HFFc6 (cell line): ENCODE measurements around the gene HIBADH. TPM values are rescaled to one million over a fixed set of nuclear protein-coding genes. Genes with fewer than 3 reads are reported as not detected.
"Not testable (repeated sequence)": the region's sequence is repeated elsewhere in the genome, so short reads cannot be mapped to it uniquely, and the experiment has no call there.

Source experiments
- DNase-seq: peaks from one replicate; pipeline ENCODE4 v3.0.0-alpha.2; 2018
- H3K27ac Mint-ChIP-seq: 2 replicates; pipeline ENCODE4 v1.8.0; 2020; ENCODE audit warnings: mild to moderate bottlenecking, mixed read lengths
- H3K27me3 Mint-ChIP-seq: 2 replicates; pipeline ENCODE4 v1.8.0; 2021; ENCODE audit warnings: mild to moderate bottlenecking, moderate library complexity, mixed read lengths; ENCODE audit not compliant: insufficient read depth
- H3K36me3 Mint-ChIP-seq: 2 replicates; pipeline ENCODE4 v1.8.0; 2021; ENCODE audit warnings: low read depth, mixed read lengths
- H3K4me1 Mint-ChIP-seq: 2 replicates; pipeline ENCODE4 v1.8.0; 2020; ENCODE audit warnings: low read depth, mixed read lengths
- H3K4me3 Mint-ChIP-seq: 2 replicates; pipeline ENCODE4 v1.8.0; 2020; ENCODE audit warnings: mild to moderate bottlenecking, moderate library complexity, mixed read lengths
- H3K9me3 Mint-ChIP-seq: 2 replicates; pipeline ENCODE4 v1.8.0; 2020; ENCODE audit warnings: mild to moderate bottlenecking, mixed read lengths
- CTCF ChIP-seq: fragments of 200-600 bp; sonication (generic); IDR thresholded peaks from 2 replicates; pipeline ENCODE4 v1.5.0; 2021; ENCODE audit warnings: antibody characterized with exemption, mild to moderate bottlenecking
- total RNA-seq, 6 experiments: library from RNA; stranded (reverse); fragmentation: NEBNext Ultra II Directional; extraction: Animal tissue kit (Norgen Biotek cat#: 25700); gene quantifications; 2 replicates in 1 of 6; 3 replicates in 5 of 6; pipeline ENCODE4 v1.2.3, GENCODE V29; 2021

HIBADH gene
- total RNA-seq, 6 experiments from 2014 or later = 43.6 to 55.6 (median 47.3) TPM

DNA sequence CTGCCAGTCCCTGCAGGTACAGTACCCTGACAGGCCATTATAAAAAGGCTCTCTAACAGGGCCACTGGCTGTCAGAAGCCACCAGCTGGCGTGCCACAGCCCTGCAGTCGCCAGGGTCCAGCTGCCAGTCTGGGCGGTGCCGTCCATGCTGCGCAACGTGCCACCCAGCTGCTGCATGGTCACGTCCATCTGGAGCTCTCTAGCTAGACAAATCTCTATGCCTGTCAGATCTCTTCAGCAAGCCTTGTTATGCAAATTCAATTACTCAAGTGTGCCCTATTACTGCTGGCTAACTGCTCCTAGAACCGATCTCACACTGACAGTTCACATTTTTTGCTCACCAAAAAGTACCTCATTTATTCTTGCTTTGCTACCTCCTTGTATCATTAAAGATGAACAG is 75.9 kb downstream of the HIBADH start:
- DNase-seq = no peak
- no peaks in the 10 kb centered on the region for H3K9me3 Mint-ChIP-seq

DNA sequence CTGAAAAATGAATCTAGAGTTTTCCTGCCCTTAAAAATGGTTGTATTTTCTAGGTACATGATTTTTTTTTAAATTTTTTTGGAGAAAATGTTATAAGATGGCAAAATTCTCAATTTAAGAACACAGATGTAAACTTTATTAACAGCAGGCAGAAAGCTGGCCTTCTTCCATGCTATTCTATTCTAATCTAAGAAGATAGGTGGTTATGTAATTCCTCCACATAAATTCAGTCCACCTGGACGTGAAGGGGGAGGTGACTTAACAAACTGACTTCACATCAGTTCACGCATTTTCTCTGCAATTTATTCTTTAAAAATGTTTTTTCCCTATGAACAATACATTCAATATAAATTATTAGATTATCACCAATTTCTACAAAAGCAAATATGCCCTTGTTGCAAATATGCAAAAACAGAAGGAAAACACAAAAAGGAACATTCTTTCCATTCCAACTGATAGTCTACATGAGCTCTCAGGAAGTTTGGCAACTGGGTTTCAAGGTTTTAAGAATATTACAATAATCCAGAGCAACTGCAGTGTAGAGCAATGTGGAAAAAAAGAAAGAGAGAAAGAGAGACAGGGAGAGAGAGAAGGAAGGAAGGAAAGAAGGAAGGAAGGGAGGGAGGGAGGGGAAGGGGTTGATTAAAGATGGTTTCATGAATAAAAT is 76.8 kb downstream of the HIBADH start:
- no peak for DNase-seq
- TF ChIP-seq CTCF = no peak
- Mint-ChIP-seq H3K4me1 (peaks cover 16% of the 10 kb centered on the region), H3K4me3 (no peak overlapping the region), H3K27ac (no peak overlapping the region), H3K9me3 (no peaks in the 10 kb centered on the region), H3K27me3 (no peaks in the 10 kb centered on the region), H3K36me3 (no peaks in the 10 kb centered on the region; the same call in 1 of the 2 replicates)

More for the DNA sequence above, 75.9 kb downstream of the HIBADH start:
- Mint-ChIP-seq H3K4me1 (peaks cover 16% of the 10 kb centered on the region), H3K27me3 (no peaks in the 10 kb centered on the region), H3K27ac (no peak overlapping the region), H3K4me3 (no peak overlapping the region), H3K36me3 (no peaks in the 10 kb centered on the region; the same call in 1 of the 2 replicates)
- TF ChIP-seq CTCF = no peak

DNA sequence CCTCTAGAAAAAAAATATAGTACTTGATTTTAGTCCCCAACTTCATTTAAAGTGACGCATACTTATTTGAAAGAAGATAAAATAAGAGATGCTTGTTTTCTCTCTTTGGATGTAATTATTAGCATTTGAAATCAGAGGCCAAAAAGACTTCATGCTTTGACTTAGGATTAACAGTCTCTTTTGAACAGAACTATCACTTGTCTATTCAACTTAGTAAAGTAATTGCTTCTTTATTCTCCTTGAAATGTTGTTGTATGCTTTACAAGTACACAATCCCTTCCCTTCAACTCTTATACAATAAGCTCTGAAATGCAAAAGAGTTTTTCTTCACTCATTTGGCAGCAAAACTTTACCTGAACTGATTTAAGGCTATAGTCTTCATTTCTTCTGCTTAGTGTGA is 80.8 kb downstream of the HIBADH start:
- H3K4me1 Mint-ChIP-seq = peaks cover 23% of the 10 kb centered on the region
- no peaks in the 10 kb centered on the region for H3K36me3 Mint-ChIP-seq
- H3K27me3 Mint-ChIP-seq = no peaks in the 10 kb centered on the region
- H3K9me3 Mint-ChIP-seq = no peaks in the 10 kb centered on the region
- H3K4me3 Mint-ChIP-seq = no peak overlapping the region
- DNase-seq = no peak
- TF ChIP-seq CTCF = no peak
- H3K27ac Mint-ChIP-seq = no peak overlapping the region

GRCh38 chr7:27581119-27581518 is 81.6 kb downstream of the HIBADH start:
- Mint-ChIP-seq H3K9me3 (no peaks in the 10 kb centered on the region), H3K27me3 (no peaks in the 10 kb centered on the region), H3K4me3 (no peak overlapping the region), H3K4me1 (peaks cover 15% of the 10 kb centered on the region), H3K36me3 (no peaks in the 10 kb centered on the region), H3K27ac (no peak overlapping the region)
- DNase-seq = no peak
- no peak for TF ChIP-seq CTCF

GRCh38 chr7:27579565-27579964 is 83.1 kb downstream of the HIBADH start:
- Mint-ChIP-seq H3K27me3 (no peaks in the 10 kb centered on the region), H3K4me3 (no peak overlapping the region), H3K9me3 (no peaks in the 10 kb centered on the region), H3K27ac (no peak overlapping the region), H3K36me3 (no peaks in the 10 kb centered on the region), H3K4me1 (peaks cover 16% of the 10 kb centered on the region)
- DNase-seq = peak; percentile 4
- no peak for TF ChIP-seq CTCF

DNA sequence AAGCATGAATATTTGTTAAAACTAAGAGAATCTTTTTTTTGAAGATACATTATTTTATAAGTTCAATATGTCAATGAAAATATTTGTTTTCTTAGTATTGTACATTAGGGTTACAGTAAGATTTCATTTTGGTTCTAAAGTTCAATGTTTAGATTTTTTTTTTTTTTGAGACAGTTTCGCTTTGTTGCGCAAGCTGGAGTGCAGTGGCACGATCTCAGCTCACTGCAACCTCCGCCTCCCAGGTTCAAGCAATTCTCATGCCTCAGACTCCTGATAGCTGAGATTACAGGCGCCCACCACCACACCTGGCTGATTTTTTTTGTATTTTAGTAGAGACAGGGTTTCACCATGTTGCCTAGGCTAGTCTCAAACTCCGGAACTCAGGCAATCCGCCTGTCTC is 84.5 kb downstream of the HIBADH start:
- not testable (repeated sequence) for H3K36me3 Mint-ChIP-seq, H3K27ac Mint-ChIP-seq, DNase-seq, H3K9me3 Mint-ChIP-seq, H3K27me3 Mint-ChIP-seq, H3K4me3 Mint-ChIP-seq
- H3K4me1 Mint-ChIP-seq = peaks cover 16% of the 10 kb centered on the region
